H9 (cell line): ENCODE data around the gene KRT77. TPM values are rescaled to one million over a fixed set of nuclear protein-coding genes. Genes with fewer than 3 reads are reported as not detected.
A peak's percentile ranks its signal among the peaks of the same experiment; 100 is the strongest.

Experiments used
- DNase-seq: peaks from one replicate; pipeline ENCODE4 v3.0.0-alpha.2; 2017
- H2AFZ ChIP-seq: one replicate; pipeline ENCODE4 v1.6.1; 2013; ENCODE audit warnings: mild to moderate bottlenecking, low read length, control low read depth, moderate library complexity
- H2AK5ac ChIP-seq: 2 replicates; pipeline ENCODE4 v1.6.1; 2013; ENCODE audit warnings: low read length, control low read depth, mixed read lengths; ENCODE audit not compliant: insufficient read length
- H2BK120ac ChIP-seq: one replicate; pipeline ENCODE4 v1.6.1; 2013; ENCODE audit warnings: low read depth, mild to moderate bottlenecking, low read length, control low read depth, inconsistent platforms; ENCODE audit not compliant: poor library complexity, severe bottlenecking
- H2BK12ac ChIP-seq: 2 replicates; pipeline ENCODE4 v1.6.1; 2013; ENCODE audit warnings: low read length, control low read depth, mixed read lengths, low read depth; ENCODE audit not compliant: insufficient read length
- H2BK15ac ChIP-seq: 2 replicates; pipeline ENCODE4 v1.6.1; 2013; ENCODE audit warnings: low read depth, low read length, control low read depth
- H2BK20ac ChIP-seq: one replicate; pipeline ENCODE4 v1.6.1; 2013; ENCODE audit warnings: low read depth, mild to moderate bottlenecking, low read length, control low read depth, inconsistent platforms; ENCODE audit not compliant: poor library complexity, severe bottlenecking
- H2BK5ac ChIP-seq: 2 replicates; pipeline ENCODE4 v1.6.1; 2013; ENCODE audit warnings: low read length, control low read depth, mixed read lengths; ENCODE audit not compliant: insufficient read length
- H3K14ac ChIP-seq: 2 replicates; pipeline ENCODE4 v1.6.1; 2013; ENCODE audit warnings: low read length, control low read depth; ENCODE audit not compliant: insufficient read depth
- H3K18ac ChIP-seq: 2 replicates; pipeline ENCODE4 v1.6.1; 2013; ENCODE audit warnings: low read depth, mild to moderate bottlenecking, mixed read lengths, low read length, control low read depth; ENCODE audit not compliant: insufficient read length
- H3K23ac ChIP-seq: 2 replicates; pipeline ENCODE4 v1.6.1; 2013; ENCODE audit warnings: low read length, control low read depth, mixed read lengths, low read depth; ENCODE audit not compliant: insufficient read length
- H3K23me2 ChIP-seq: 2 replicates; pipeline ENCODE4 v1.6.1; 2013; ENCODE audit warnings: low read depth, mild to moderate bottlenecking, mixed read lengths, low read length, control low read depth; ENCODE audit not compliant: insufficient read length, poor library complexity, severe bottlenecking
- H3K27ac ChIP-seq: 2 replicates; pipeline ENCODE4 v1.5.1; 2013; ENCODE audit warnings: low read length, control low read depth, mixed read lengths, low read depth; ENCODE audit not compliant: insufficient read length
- H3K27me3 ChIP-seq: 2 replicates; pipeline ENCODE4 v1.6.1; 2013; ENCODE audit warnings: low read length, control low read depth, inconsistent platforms; ENCODE audit not compliant: insufficient read depth
- H3K4ac ChIP-seq: 2 replicates; pipeline ENCODE4 v1.6.1; 2013; ENCODE audit warnings: low read depth, mild to moderate bottlenecking, control low read depth, inconsistent platforms, low read length, moderate library complexity
- H3K4me1 ChIP-seq: 2 replicates; pipeline ENCODE4 v1.6.1; 2013; ENCODE audit warnings: low read length, control low read depth, inconsistent platforms; ENCODE audit not compliant: insufficient read depth
- H3K4me2 ChIP-seq: 2 replicates; pipeline ENCODE4 v1.6.1; 2013; ENCODE audit warnings: low read length, control low read depth, mixed read lengths; ENCODE audit not compliant: insufficient read length, insufficient read depth
- H3K56ac ChIP-seq: 2 replicates; pipeline ENCODE4 v1.6.1; 2013; ENCODE audit warnings: low read depth, mild to moderate bottlenecking, mixed read lengths, low read length, control low read depth; ENCODE audit not compliant: insufficient read length
- H3K79me1 ChIP-seq: 2 replicates; pipeline ENCODE4 v1.6.1; 2013; ENCODE audit warnings: low read depth, mild to moderate bottlenecking, moderate library complexity, low read length, control low read depth, inconsistent platforms; ENCODE audit not compliant: insufficient read depth, poor library complexity, severe bottlenecking
- H3K79me2 ChIP-seq: 2 replicates; pipeline ENCODE4 v1.6.1; 2013; ENCODE audit warnings: low read length, control low read depth, inconsistent platforms; ENCODE audit not compliant: insufficient read depth
- H3K9ac ChIP-seq: 2 replicates; pipeline ENCODE4 v1.6.1; 2013; ENCODE audit warnings: low read length, control low read depth, mixed read lengths; ENCODE audit not compliant: insufficient read length; ENCODE audit errors: extremely low read depth
- H3K9me3 ChIP-seq: one replicate; pipeline ENCODE4 v1.6.1; 2013; ENCODE audit warnings: low read depth, low read length, inconsistent platforms; ENCODE audit not compliant: control insufficient read depth
- H3T11ph ChIP-seq: one replicate; pipeline ENCODE4 v1.6.1; 2013; ENCODE audit warnings: mild to moderate bottlenecking, low read length, control low read depth, inconsistent platforms
- H4K20me1 ChIP-seq: one replicate; pipeline ENCODE4 v1.6.1; 2013; ENCODE audit not compliant: control insufficient read depth, insufficient read length, insufficient read depth
- H4K5ac ChIP-seq: 2 replicates; pipeline ENCODE4 v1.6.1; 2013; ENCODE audit warnings: low read depth, mild to moderate bottlenecking, mixed read lengths, low read length, control low read depth; ENCODE audit not compliant: insufficient read length
- H4K8ac ChIP-seq: replicated peaks from 2 replicates; pipeline ENCODE4 v1.6.1; 2013; ENCODE audit warnings: low read length, control low read depth, mixed read lengths, low read depth; ENCODE audit not compliant: insufficient read length
- H4K91ac ChIP-seq: 2 replicates; pipeline ENCODE4 v1.6.1; 2013; ENCODE audit warnings: low read depth, mild to moderate bottlenecking, moderate library complexity, mixed read lengths, low read length, control low read depth; ENCODE audit not compliant: insufficient read length
- H3K27ac Mint-ChIP-seq, 3 experiments: 2 replicates in 2 of 3; 3 replicates in 1 of 3; pipeline ENCODE4 v1.8.0; 2020 to 2021; ENCODE audit warnings: mixed read lengths in 3 of 3, mild to moderate bottlenecking in 1 of 3, moderate library complexity in 1 of 3
- H3K27me3 Mint-ChIP-seq: 2 replicates; pipeline ENCODE4 v1.8.0; 2021; ENCODE audit warnings: low read depth, mild to moderate bottlenecking, moderate library complexity, mixed read lengths
- H3K36me3 Mint-ChIP-seq, 3 experiments: 2 replicates in 2 of 3; 3 replicates in 1 of 3; pipeline ENCODE4 v1.8.0; 2020 to 2021; ENCODE audit warnings: low read depth in 3 of 3, mixed read lengths in 3 of 3; ENCODE audit not compliant: insufficient read depth in 1 of 3
- H3K4me1 Mint-ChIP-seq, 2 experiments: 2 replicates each; pipeline ENCODE4 v1.8.0; 2020; ENCODE audit warnings: mixed read lengths in 2 of 2
- H3K4me3 Mint-ChIP-seq, 2 experiments: 2 replicates in 1 of 2; 3 replicates in 1 of 2; pipeline ENCODE4 v1.8.0; 2020 to 2021; ENCODE audit warnings: mild to moderate bottlenecking in 2 of 2, mixed read lengths in 2 of 2, moderate library complexity in 1 of 2
- H3K9me3 Mint-ChIP-seq, 2 experiments: 2 replicates in 1 of 2; 3 replicates in 1 of 2; pipeline ENCODE4 v1.8.0; 2020; ENCODE audit warnings: mild to moderate bottlenecking in 2 of 2, mixed read lengths in 2 of 2, moderate library complexity in 1 of 2
- WGBS: extraction: QIAGEN DNeasy Blood & Tissue Kit; methylation state at CpG from one replicate; pipeline ENCODE4 v1.1.7; 2013; ENCODE audit warnings: missing lambda C conversion rate, low lambda C conversion rate, mixed read lengths; ENCODE audit not compliant: insufficient read length; ENCODE audit errors: extremely low coverage; 5-methylcytosine and 5-hydroxymethylcytosine counted together
- total RNA-seq: library from RNA; stranded (reverse); gene quantifications from 2 replicates; pipeline ENCODE4 v1.2.1, GENCODE V29; 2021
- TF ChIP-seq, protein P1 (sequence below): fragments of 200-600 bp; sonication (generic); conservative IDR thresholded peaks from 3 replicates; pipeline ENCODE4 v1.8.0; 2021; ENCODE audit warnings: antibody characterized with exemption, mild to moderate bottlenecking

Gene KRT77
- total RNA-seq, 1 experiment from 2014 or later, result not detected

DNA sequence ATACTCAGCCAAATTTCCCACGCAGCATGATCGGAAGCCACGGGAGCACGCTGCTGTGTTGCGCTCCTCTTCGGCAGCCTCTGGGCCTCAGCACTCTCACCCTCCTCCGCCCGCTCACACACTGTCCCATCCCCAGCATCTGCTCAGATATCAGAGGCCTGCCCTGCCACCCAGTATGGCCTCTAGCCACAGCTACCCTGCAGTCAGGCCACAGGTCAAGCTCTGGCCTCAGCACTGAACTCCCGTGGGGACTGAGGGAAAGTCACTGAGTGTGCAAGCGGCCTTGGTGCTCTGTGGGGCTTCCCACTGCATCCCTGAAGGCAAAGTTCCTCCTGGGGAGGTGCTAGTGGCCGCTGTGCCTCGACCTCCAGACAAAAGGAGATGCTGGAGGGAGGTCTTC lies 2.0 kb downstream of the KRT77 start:
- no CpG with 5 or more reads among the region's 12 CpGs for WGBS

More for the DNA sequence above, 2.0 kb downstream of the KRT77 start:
- H3K56ac ChIP-seq, result no peak overlapping the region
- H3K4me1 ChIP-seq, result no peaks in the 10 kb centered on the region
- no peaks in the 10 kb centered on the region for H3K9me3 ChIP-seq
- DNase-seq, result no peak
- no peak overlapping the region for H3K9ac ChIP-seq
- H3T11ph ChIP-seq, result no peak overlapping the region
- H3K14ac ChIP-seq, result no peak overlapping the region
- no peak overlapping the region for H2AFZ ChIP-seq
- no peaks in the 10 kb centered on the region for H3K23me2 ChIP-seq
- no peaks in the 10 kb centered on the region for H4K20me1 ChIP-seq
- H2BK5ac ChIP-seq, result no peak overlapping the region
- no peaks in the 10 kb centered on the region for H3K79me2 ChIP-seq
- H3K27ac ChIP-seq, result no peak overlapping the region
- H2BK15ac ChIP-seq, result no peak overlapping the region
- H4K8ac ChIP-seq, result no peak overlapping the region
- H3K79me1 ChIP-seq, result no peaks in the 10 kb centered on the region
- no peak overlapping the region for H2BK120ac ChIP-seq
- Mint-ChIP-seq H3K36me3 (no peaks in the 10 kb centered on the region), H3K4me1 (peaks cover 8 to 14% of the 10 kb centered on the region in 2 experiments), H3K9me3 (no peaks in the 10 kb centered on the region), H3K4me3 (no peak overlapping the region), H3K27ac (peak overlapping the region in 1 of 3 experiments; percentile 6; a peak in 1 of 7 replicates), H3K27me3 (peaks cover 30% of the 10 kb centered on the region)
- no peak overlapping the region for H4K5ac ChIP-seq
- no peak overlapping the region for H3K4ac ChIP-seq
- no peaks in the 10 kb centered on the region for H3K27me3 ChIP-seq
- H4K91ac ChIP-seq, result no peak overlapping the region
- no peak overlapping the region for H3K4me2 ChIP-seq
- no peak overlapping the region for H3K18ac ChIP-seq
- H2AK5ac ChIP-seq, result no peak overlapping the region
- no peak overlapping the region for H3K23ac ChIP-seq
- TF ChIP-seq, protein P1, sequence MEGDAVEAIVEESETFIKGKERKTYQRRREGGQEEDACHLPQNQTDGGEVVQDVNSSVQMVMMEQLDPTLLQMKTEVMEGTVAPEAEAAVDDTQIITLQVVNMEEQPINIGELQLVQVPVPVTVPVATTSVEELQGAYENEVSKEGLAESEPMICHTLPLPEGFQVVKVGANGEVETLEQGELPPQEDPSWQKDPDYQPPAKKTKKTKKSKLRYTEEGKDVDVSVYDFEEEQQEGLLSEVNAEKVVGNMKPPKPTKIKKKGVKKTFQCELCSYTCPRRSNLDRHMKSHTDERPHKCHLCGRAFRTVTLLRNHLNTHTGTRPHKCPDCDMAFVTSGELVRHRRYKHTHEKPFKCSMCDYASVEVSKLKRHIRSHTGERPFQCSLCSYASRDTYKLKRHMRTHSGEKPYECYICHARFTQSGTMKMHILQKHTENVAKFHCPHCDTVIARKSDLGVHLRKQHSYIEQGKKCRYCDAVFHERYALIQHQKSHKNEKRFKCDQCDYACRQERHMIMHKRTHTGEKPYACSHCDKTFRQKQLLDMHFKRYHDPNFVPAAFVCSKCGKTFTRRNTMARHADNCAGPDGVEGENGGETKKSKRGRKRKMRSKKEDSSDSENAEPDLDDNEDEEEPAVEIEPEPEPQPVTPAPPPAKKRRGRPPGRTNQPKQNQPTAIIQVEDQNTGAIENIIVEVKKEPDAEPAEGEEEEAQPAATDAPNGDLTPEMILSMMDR, result no peak
- H2BK12ac ChIP-seq, result no peak overlapping the region
- no peak overlapping the region for H2BK20ac ChIP-seq
